HG02840 (cell line): Measurements from ENCODE around the gene TCEA2.

Experiments used
- ATAC-seq: cut with Tn5 transposase; IDR thresholded peaks from one replicate; pipeline ENCODE4 v1.9.1; 2021; ENCODE audit warnings: mild to moderate bottlenecking, moderate library complexity, moderate number of reproducible peaks; ENCODE audit not compliant: unreplicated experiment, low FRiP score

The TCEA2 gene

DNA sequence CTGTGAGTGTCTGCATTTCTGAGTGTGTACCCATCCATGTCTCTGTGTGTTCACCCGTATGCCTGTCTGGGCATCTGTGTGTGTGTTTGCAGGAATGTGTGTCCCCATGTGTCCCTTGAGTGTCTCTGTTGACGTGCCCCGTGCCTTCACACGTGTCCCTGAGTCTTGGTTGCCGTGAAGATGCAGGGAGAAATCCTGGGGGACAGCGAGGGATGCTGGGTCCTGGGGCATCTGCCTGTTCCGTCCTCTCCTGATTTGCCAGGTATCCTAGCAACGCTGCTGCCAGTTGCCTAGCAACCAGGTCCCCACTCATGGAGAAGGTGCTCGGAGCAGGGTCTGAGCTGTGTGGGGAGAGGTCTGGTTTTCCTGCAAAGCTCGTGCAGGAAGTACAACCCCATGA lies 27.2 kb downstream of the TCEA2 start:
- no peak for ATAC-seq

- ATAC-seq: no peak
Measured at GRCh38 chr20:64091340-64091739, 28.3 kb downstream of the TCEA2 start.

DNA sequence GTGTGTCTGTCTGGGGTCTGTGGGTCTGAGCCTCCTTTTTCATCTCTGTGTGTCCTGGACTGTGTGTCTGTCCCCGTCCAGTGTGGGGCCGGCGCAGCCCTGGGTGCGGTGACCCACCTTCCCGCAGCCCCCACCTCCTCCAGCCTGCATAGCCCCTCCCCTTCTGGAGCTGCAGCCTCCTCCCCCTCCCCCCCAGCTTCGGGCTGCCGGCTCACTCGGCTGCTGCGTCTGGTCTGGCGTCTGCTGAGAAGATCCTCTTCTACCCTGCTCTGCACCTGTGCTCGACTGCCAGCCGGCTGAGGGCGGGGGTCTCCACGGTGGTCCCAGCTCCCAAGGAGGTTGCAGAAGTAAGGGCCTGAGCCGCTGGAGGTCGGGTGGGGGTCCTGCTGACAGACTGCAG lies 28.8 kb downstream of the TCEA2 start:
- no peak for ATAC-seq

GRCh38 chr20:64092258-64093012 lies 29.4 kb downstream of the TCEA2 start:
- no peak for ATAC-seq

DNA sequence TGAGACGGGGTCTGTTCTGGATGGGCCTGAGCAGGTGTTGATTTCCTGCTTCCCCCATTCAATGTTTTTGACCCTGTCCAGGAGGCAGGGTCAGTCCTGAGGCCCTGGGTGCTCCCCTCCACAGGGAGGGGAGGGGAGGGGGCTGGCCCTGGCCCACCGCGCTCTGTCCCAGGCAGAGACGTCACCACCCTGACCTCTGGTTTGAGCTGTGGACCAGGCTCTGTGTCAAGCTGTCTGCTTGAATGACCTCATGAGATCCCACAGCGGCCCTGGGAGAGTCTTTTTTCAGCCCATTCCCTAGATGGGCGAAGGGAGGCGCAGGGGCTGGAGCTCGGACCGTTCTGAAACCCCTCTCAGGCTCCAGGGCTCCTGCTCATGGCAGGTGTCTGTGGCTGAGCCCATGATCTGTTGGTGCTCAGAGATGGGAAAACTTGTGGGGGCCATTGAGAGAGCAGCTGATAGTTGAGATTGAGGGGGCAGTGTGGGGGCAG lies 30.1 kb downstream of the TCEA2 start:
- ATAC-seq: no peak

- no peak for ATAC-seq
Measured at GRCh38 chr20:64095455-64095854, 32.5 kb downstream of the TCEA2 start.

GRCh38 chr20:64095927-64096326 lies 32.9 kb downstream of the TCEA2 start:
- no peak for ATAC-seq

DNA sequence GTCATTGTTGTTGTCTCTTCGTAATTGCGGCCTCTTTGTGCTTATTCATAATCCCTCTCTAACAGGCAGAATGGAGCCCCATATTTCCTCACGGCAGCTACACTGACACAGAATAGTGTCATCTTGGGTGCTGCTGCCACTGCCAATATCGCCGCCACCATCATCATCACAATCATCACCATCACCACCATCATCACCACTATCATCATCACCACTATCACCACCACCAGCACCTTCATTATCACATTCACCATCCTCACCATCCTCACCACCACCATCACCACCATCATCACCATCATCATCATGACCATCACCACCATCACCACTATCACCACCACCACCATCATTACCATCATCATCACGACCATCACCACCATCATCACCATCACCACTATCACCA lies 33.5 kb downstream of the TCEA2 start:
- ATAC-seq: no peak

DNA sequence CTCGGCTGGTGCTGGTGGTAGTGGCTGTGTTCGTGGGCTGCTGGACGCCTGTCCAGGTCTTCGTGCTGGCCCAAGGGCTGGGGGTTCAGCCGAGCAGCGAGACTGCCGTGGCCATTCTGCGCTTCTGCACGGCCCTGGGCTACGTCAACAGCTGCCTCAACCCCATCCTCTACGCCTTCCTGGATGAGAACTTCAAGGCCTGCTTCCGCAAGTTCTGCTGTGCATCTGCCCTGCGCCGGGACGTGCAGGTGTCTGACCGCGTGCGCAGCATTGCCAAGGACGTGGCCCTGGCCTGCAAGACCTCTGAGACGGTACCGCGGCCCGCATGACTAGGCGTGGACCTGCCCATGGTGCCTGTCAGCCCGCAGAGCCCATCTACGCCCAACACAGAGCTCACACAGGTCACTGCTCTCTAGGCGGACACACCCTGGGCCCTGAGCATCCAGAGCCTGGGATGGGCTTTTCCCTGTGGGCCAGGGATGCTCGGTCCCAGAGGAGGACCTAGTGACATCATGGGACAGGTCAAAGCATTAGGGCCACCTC lies 35.5 kb downstream of the TCEA2 start:
- ATAC-seq: no peak

GRCh38 chr20:64099086-64099786 lies 36.2 kb downstream of the TCEA2 start:
- no peak for ATAC-seq

DNA sequence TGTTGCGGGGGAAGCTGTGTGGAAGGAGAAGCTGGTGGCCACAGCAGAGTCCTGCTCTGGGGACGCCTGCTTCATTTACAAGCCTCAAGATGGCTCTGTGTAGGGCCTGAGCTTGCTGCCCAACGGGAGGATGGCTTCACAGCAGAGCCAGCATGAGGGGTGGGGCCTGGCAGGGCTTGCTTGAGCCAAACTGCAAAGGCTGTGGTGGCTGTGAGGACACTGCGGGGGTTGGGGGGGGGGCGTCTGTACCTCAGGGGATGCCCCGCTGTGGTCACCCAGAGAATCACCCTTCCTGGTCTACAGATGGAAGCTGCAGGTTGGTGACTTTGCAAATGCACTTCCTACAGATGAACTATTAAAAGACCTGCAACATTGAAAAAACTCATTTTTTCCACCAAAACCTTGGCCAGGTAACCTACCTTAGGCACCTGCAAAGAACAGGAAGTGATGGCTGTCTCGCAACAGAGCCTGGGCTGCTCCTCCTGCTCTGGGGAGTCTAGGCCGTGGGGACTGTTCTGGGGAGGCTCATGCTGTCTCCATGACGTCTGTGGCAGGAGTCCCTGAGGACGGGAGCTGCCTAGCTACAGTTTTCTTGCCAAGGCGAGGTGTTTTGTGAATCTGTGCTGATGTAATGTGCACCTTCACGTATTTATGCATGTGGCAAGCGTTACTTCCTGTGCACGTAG lies 37.0 kb downstream of the TCEA2 start:
- ATAC-seq: no peak

GRCh38 chr20:64100566-64100888 lies 37.5 kb downstream of the TCEA2 start:
- no peak for ATAC-seq

DNA sequence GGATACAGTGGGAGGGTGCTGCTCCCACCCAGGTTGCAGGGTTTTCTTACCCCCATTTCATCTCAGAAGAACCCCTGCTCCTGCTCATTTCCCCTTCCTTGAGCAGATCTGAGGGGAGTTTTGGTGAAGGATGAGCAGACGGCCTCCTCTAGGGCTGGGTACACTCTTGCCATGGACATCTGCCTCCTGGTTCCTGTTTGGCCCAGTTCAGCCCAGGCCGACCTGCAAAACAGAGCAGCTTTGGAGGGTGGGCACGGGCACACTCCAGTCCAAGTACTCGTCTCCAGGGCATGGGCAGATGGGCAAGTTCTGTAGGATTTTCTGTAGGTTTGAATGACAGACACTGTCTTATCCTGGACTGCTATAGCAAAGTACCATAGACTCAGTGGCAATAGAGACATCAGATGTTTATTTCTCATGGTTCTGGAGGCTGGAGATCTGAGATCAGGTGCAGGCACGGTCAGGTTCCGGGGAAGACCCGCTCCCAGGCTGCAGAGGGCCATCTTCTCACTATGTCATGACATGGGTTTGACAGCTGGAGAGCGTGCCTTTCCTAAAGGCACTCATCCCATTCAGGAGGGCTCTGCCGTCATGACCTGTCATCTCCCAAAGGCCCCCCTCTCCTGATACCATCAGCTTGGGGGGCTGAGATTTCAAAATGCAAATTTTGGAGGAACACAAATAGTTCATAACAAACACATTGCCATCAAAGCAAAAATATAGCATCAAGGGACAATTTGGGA lies 38.1 kb downstream of the TCEA2 start:
- ATAC-seq: no peak

DNA sequence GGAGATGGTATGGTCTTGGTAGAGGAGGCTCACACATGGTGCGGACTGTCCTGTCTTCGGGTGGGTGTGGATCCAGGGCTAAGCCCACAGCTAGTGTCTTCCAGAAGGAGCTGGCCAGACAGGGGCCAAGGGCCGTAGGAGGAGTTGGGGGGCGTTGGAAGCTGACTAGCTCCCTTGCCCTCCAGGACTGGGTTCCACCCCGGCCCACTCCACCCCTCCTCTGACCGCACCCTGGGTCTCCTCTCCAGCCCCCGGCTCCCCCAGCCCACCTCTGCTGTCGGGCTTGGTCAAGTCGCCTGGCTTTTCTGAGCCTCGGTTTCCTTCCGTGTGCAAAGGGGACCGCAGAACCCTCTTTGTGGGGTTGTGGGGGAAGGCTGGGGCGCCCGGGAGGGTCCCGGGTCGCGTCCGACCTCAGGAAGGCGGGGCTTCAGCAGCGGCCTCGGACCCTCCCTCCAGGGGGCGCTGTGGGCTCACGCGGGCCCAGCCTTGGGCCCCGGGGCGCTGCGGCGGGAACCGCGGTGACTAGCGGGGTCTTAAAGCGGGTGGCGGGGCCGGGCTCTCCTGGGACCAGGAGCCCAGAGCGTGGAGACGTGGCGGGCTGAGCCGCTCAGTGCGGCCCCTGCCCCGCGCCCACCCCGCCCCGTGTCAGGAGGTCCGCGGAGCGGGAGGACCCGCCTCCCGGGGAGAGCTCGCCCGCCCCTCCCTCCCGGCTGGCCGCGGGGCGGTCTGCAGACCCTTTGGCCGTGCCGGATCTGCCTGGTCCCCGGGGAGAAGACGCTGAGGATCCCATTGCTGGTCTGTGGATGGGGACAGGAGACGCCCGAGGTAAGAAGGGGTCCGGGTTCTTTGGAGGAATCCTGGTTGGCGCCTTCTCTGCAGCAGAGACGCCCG lies 39.0 kb downstream of the TCEA2 start:
- ATAC-seq: no peak

GRCh38 chr20:64102647-64103354 lies 39.8 kb downstream of the TCEA2 start:
- ATAC-seq: no peak

DNA sequence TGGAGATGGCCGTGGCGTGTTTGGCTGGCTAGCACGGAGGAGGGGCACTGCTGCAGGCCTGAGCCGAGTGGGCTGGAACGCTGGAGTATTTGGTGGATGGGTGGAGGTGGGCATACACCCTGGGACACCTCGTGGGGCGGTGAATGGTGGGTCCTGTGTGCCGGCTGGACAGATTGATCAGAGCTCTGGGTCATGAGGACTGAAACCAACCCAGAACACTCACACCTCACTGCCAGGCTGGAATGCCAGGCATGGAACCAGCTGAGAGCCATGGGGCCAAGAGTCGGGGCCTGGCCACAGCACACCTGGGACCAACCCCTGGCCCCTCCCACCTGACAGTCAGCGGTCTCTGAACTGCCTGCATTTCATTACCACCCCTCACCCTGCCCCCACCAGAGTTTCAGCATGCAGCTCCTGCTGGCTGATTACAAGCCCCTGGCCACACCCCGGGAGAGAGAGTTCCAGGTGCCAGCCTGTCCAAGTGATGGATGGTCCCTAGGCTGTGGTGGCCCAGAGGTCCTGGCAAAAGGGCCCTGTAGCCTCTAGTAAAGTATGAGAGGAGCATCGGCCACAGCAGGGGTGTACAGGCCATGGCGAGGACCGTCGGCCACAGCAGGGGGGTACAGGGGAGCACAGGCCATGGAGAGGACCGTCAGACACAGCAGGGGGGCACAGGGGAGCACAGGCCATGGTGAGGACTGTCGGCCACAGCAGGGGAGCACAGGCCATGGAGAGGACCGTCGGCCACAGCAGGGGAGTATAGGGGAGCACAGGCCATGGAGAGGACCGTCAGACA lies 41.1 kb downstream of the TCEA2 start:
- ATAC-seq: no peak

- no peak for ATAC-seq
Measured at GRCh38 chr20:64104667-64105451, 41.9 kb downstream of the TCEA2 start.
